Neural progenitor cell (in vitro differentiated cells): Measurements from ENCODE around the gene SIAH3. TPM values are rescaled to one million over a fixed set of nuclear protein-coding genes. Genes with fewer than 3 reads are reported as not detected.
"Not testable (repeated sequence)": the region's sequence is repeated elsewhere in the genome, so short reads cannot be mapped to it uniquely, and the experiment has no call there.

Experiments
- DNase-seq: peaks from one replicate; pipeline ENCODE4 v3.0.0-alpha.2; 2016; ENCODE audit warnings: low spot score
- H2AFZ ChIP-seq: fragments of 200-600 bp; sonication (generic); replicated peaks from 2 replicates; pipeline ENCODE4 v1.6.1; 2016; ENCODE audit warnings: antibody characterized with exemption
- H3F3A ChIP-seq: fragments of 200-600 bp; sonication (generic); 2 replicates; pipeline ENCODE4 v1.6.1; 2016; ENCODE audit warnings: antibody characterized with exemption, low read depth
- H3K27ac ChIP-seq: fragments of 200-600 bp; sonication (generic); 2 replicates; pipeline ENCODE4 v1.5.1; 2016; ENCODE audit warnings: mild to moderate bottlenecking
- H3K27me3 ChIP-seq: fragments of 200-600 bp; sonication (generic); 2 replicates; pipeline ENCODE4 v1.6.1; 2016; ENCODE audit warnings: mild to moderate bottlenecking, moderate library complexity
- H3K36me3 ChIP-seq: fragments of 200-600 bp; sonication (generic); 2 replicates; pipeline ENCODE4 v1.5.1; 2016
- H3K4me1 ChIP-seq: fragments of 200-600 bp; sonication (generic); 2 replicates; pipeline ENCODE4 v1.6.1; 2016; ENCODE audit warnings: mixed run types
- H3K4me2 ChIP-seq: fragments of 200-600 bp; sonication (generic); 2 replicates; pipeline ENCODE4 v1.6.1; 2016
- H3K4me3 ChIP-seq: fragments of 200-600 bp; sonication (generic); 2 replicates; pipeline ENCODE4 v1.5.1; 2016
- H3K79me2 ChIP-seq: fragments of 200-600 bp; sonication (generic); 2 replicates; pipeline ENCODE4 v1.6.1; 2016; ENCODE audit warnings: low read depth
- H3K9ac ChIP-seq: fragments of 200-600 bp; sonication (generic); 2 replicates; pipeline ENCODE4 v1.6.1; 2016
- H3K9me3 ChIP-seq: fragments of 200-600 bp; sonication (generic); 2 replicates; pipeline ENCODE4 v1.5.1; 2016; ENCODE audit warnings: low read depth
- H4K20me1 ChIP-seq: fragments of 200-600 bp; sonication (generic); 2 replicates; pipeline ENCODE4 v1.6.1; 2016; ENCODE audit warnings: low read depth
- H3K27ac Mint-ChIP-seq: 3 replicates; pipeline ENCODE4 v1.8.0; 2021; ENCODE audit warnings: mixed read lengths
- H3K27me3 Mint-ChIP-seq: 2 replicates; pipeline ENCODE4 v1.8.0; 2022; ENCODE audit warnings: low read depth, mild to moderate bottlenecking, inconsistent platforms, moderate library complexity, mixed read lengths; ENCODE audit not compliant: insufficient read depth
- H3K36me3 Mint-ChIP-seq: 3 replicates; pipeline ENCODE4 v1.8.0; 2021; ENCODE audit warnings: mixed read lengths
- H3K4me1 Mint-ChIP-seq: 3 replicates; pipeline ENCODE4 v1.8.0; 2021; ENCODE audit warnings: mixed read lengths
- H3K4me3 Mint-ChIP-seq: 3 replicates; pipeline ENCODE4 v1.8.0; 2021; ENCODE audit warnings: mild to moderate bottlenecking, moderate library complexity, mixed read lengths
- H3K9me3 Mint-ChIP-seq: 3 replicates; pipeline ENCODE4 v1.8.0; 2020; ENCODE audit warnings: mixed read lengths
- EZH2 ChIP-seq: fragments of 200-600 bp; sonication (generic); IDR thresholded peaks from 2 replicates; pipeline ENCODE4 v1.6.1; 2017; ENCODE audit warnings: antibody characterized with exemption, mild to moderate bottlenecking, moderate library complexity
- EZH2phosphoT487 ChIP-seq: fragments of 200-600 bp; sonication (generic); IDR thresholded peaks from 2 replicates; pipeline ENCODE4 v1.6.1; 2017; ENCODE audit warnings: antibody characterized with exemption
- total RNA-seq: library from RNA; depleted of rRNA; stranded (reverse); fragments of >200 nt; gene quantifications from 2 replicates; pipeline ENCODE4 v1.2.3, GENCODE V29; 2015; ENCODE audit warnings: low replicate concordance
- TF ChIP-seq, protein P1 (sequence below): fragments of 200-600 bp; sonication (generic); IDR thresholded peaks from 2 replicates; pipeline ENCODE4 v1.5.1; 2017; ENCODE audit warnings: antibody characterized with exemption, mild to moderate bottlenecking

SIAH3 gene
- total RNA-seq, 1 donor from 2014 or later, result not detected

DNA sequence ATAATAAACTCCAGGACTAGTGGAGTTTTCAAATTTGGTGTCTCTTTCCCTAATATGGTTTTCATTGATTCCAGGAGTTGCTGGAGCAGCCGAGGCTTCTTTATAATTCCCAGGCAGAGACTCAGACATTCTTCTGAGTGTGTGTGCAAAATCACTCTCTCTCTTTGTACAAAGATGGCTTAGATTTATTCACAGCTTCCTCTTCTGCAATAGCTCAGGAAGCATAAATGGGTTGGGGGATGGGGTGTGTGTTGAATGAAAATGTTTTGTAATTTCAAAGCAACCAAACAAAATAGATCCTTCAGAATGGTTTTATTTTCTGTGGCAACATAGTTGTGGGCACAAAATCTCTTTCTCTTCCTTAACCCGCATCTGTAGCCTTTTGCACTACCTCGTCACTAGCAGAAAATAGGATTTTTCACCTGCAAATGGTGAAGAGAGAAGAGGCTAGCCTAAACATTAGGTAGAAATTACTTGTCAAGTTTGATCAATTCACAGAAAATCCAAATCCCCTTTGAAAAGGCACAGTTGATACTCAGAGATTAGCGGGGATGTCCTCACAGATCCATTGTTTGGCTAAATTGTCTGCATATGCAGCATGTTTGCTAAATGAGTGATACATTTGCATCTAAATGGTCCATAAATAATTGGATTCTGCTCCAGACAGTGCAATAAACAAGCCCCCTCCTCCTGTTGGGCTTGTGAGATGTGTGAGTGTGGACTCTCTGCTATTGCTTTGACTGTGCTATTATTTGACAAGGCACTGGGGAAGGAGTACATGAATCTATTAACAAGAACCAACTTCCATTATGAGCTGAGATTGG, 82.7 kb downstream of the SIAH3 start:
- H3K9me3 Mint-ChIP-seq, result peaks cover 7% of the 10 kb centered on the region
- DNase-seq, result peak; percentile 43
- H3K4me1 Mint-ChIP-seq, result peaks cover 32% of the 10 kb centered on the region
- Histone ChIP-seq H3K4me1 (peaks cover 26% of the 10 kb centered on the region), H3K4me2 (peak overlapping the region; percentile 49), H3K9me3 (no peaks in the 10 kb centered on the region), H3F3A (peaks cover 3% of the 10 kb centered on the region), H3K79me2 (no peaks in the 10 kb centered on the region), H4K20me1 (no peaks in the 10 kb centered on the region), H2AFZ (no peak overlapping the region), H3K27me3 (no peaks in the 10 kb centered on the region), H3K36me3 (no peaks in the 10 kb centered on the region), H3K9ac (no peak overlapping the region), H3K4me3 (no peak overlapping the region), H3K27ac (no peak overlapping the region)
- no peak overlapping the region for H3K4me3 Mint-ChIP-seq
- H3K36me3 Mint-ChIP-seq, result peaks cover 2% of the 10 kb centered on the region
- peaks cover 8% of the 10 kb centered on the region for H3K27me3 Mint-ChIP-seq
- TF ChIP-seq EZH2phosphoT487 (peak; percentile 55), EZH2 (no peak)
- TF ChIP-seq, protein P1, sequence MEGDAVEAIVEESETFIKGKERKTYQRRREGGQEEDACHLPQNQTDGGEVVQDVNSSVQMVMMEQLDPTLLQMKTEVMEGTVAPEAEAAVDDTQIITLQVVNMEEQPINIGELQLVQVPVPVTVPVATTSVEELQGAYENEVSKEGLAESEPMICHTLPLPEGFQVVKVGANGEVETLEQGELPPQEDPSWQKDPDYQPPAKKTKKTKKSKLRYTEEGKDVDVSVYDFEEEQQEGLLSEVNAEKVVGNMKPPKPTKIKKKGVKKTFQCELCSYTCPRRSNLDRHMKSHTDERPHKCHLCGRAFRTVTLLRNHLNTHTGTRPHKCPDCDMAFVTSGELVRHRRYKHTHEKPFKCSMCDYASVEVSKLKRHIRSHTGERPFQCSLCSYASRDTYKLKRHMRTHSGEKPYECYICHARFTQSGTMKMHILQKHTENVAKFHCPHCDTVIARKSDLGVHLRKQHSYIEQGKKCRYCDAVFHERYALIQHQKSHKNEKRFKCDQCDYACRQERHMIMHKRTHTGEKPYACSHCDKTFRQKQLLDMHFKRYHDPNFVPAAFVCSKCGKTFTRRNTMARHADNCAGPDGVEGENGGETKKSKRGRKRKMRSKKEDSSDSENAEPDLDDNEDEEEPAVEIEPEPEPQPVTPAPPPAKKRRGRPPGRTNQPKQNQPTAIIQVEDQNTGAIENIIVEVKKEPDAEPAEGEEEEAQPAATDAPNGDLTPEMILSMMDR, result no peak
- H3K27ac Mint-ChIP-seq, result peak overlapping the region; percentile 55

DNA sequence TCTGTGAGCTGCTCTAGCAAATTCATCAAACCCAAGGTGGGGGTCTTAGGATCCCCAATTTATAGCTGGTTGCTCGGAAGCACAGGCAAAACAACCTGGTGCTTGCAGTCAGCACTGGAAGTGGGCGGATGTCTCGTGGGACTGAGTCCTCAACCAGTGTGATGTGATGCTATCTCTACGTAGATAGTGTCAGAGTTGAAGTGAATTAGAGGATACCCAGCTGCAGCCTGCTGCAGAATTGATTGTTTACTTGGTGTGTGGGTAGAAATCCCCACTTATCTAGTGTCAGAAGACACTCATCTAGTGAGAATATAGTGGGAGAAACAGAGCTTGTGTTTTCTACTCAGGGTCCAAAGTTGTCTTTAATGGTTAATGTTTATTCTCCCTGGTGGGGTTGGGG, 86.1 kb downstream of the SIAH3 start:
- DNase-seq, result no peak
- Mint-ChIP-seq H3K27me3 (no peaks in the 10 kb centered on the region), H3K36me3 (no peaks in the 10 kb centered on the region), H3K9me3 (no peaks in the 10 kb centered on the region), H3K4me1 (peaks cover 27% of the 10 kb centered on the region), H3K27ac (no peak overlapping the region), H3K4me3 (no peak overlapping the region)
- Histone ChIP-seq H3K27ac (no peak overlapping the region), H3K9ac (no peak overlapping the region), H3K36me3 (no peaks in the 10 kb centered on the region), H3K27me3 (no peaks in the 10 kb centered on the region), H3K4me2 (no peak overlapping the region), H4K20me1 (no peaks in the 10 kb centered on the region), H3F3A (peaks cover 3% of the 10 kb centered on the region), H3K4me1 (peaks cover 23% of the 10 kb centered on the region), H2AFZ (no peak overlapping the region), H3K9me3 (no peaks in the 10 kb centered on the region), H3K79me2 (no peaks in the 10 kb centered on the region), H3K4me3 (no peak overlapping the region)
- TF ChIP-seq EZH2, result no peak
- TF ChIP-seq, protein P1, result no peak
- no peak for TF ChIP-seq EZH2phosphoT487

DNA sequence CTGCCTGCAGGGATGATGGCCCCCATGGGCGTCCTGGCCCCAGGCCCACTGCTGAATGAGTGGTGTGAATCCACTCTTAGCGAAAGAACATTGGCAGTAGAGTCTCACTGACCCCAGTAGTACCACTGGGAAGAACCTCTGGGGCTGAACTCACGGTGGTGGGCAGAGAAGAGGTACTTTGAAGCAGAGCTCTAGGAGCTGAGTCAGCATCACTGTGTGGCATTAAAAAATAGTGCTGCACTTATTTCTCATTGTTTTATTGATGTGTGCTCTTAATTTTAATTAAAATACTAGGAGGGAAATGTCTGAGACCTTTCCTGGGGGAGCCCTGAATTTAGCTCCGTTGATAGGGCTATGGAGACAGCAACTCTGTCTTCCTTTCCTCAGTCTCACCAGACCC, 88.1 kb downstream of the SIAH3 start:
- no peak for DNase-seq
- Histone ChIP-seq H3K27ac (no peak overlapping the region), H3K9ac (no peak overlapping the region), H4K20me1 (no peaks in the 10 kb centered on the region), H3K36me3 (no peaks in the 10 kb centered on the region), H3K9me3 (no peaks in the 10 kb centered on the region), H3K4me2 (no peak overlapping the region), H3K4me3 (no peak overlapping the region), H2AFZ (no peak overlapping the region), H3K79me2 (no peaks in the 10 kb centered on the region), H3F3A (no peaks in the 10 kb centered on the region), H3K4me1 (peaks cover 3% of the 10 kb centered on the region), H3K27me3 (no peaks in the 10 kb centered on the region)
- Mint-ChIP-seq H3K36me3 (no peaks in the 10 kb centered on the region), H3K9me3 (peaks cover 6% of the 10 kb centered on the region), H3K4me1 (peaks cover 8% of the 10 kb centered on the region), H3K27me3 (no peaks in the 10 kb centered on the region), H3K4me3 (no peak overlapping the region), H3K27ac (no peak overlapping the region)
- TF ChIP-seq, protein P1, result no peak
- TF ChIP-seq EZH2 (no peak), EZH2phosphoT487 (no peak)

DNA sequence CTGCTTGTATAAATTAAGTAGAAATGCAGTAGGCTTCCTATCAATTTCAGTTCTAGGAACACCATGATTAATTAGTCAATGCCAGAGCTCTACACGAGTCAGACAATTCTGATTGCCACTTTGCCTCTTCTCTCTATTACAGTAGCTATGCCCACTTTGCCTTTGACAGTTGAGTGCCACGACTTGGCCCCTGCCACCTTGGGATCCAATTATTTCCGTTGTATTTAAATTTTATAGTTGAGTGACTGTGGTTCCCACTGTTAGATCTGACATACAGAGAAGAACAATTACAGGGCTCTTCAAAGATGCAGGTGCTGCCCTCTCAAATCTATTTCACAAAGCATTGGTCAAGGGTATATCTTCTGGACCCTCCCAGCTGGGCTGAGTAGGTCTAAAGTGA, 94.0 kb downstream of the SIAH3 start:
- H3K4me3 Mint-ChIP-seq, H3K27ac Mint-ChIP-seq, H3F3A ChIP-seq: not testable (repeated sequence)

DNA sequence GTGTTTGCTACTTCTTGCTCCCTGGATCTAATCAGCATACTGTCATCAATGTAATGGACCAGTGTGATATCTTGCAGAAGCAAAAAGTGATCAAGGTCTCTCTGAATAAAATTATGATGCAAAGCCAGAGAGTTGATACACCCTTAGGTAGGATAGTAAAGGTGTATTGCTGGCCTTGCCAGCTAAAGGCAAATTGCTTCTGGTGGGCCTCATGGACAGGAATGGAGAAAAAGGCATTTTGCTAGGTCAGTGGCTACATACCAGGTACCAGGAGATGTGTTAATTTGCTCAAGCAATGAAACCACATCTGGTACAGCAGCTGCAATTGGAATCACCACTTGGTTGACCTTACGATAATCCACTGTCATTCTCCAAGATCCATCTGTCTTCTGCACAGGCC, 95.1 kb downstream of the SIAH3 start:
- DNase-seq, H3K27ac ChIP-seq, H3K27me3 ChIP-seq, H3K27me3 Mint-ChIP-seq, H3K4me1 Mint-ChIP-seq, H3K79me2 ChIP-seq, H2AFZ ChIP-seq, H3K4me1 ChIP-seq, H3K27ac Mint-ChIP-seq, H3K36me3 Mint-ChIP-seq, H3K36me3 ChIP-seq, H3K4me3 ChIP-seq, H3K9ac ChIP-seq, H3K4me2 ChIP-seq, H3K9me3 ChIP-seq, H3K4me3 Mint-ChIP-seq, H3F3A ChIP-seq, H4K20me1 ChIP-seq: not testable (repeated sequence)
- H3K9me3 Mint-ChIP-seq, result peaks cover 46% of the 10 kb centered on the region

More for the DNA sequence above, 94.0 kb downstream of the SIAH3 start:
- not testable (repeated sequence) for H3K27ac ChIP-seq, H3K4me1 Mint-ChIP-seq, H3K36me3 ChIP-seq, H3K4me2 ChIP-seq, H3K27me3 ChIP-seq, H3K79me2 ChIP-seq, H3K4me3 ChIP-seq, H2AFZ ChIP-seq, H3K27me3 Mint-ChIP-seq, H3K9me3 ChIP-seq, H3K4me1 ChIP-seq, H4K20me1 ChIP-seq, DNase-seq, H3K9ac ChIP-seq, H3K36me3 Mint-ChIP-seq
- H3K9me3 Mint-ChIP-seq, result peaks cover 36% of the 10 kb centered on the region
